Trophoblast cell (in vitro differentiated cells and primary cell): ENCODE measurements around the gene PRR7.

Source experiments
- DNase-seq, 2 donors: peaks; one replicate each; pipeline ENCODE4 v3.0.0-alpha.2; 2016
- H2AFZ ChIP-seq: 2 replicates; pipeline ENCODE4 v1.6.1; 2013; ENCODE audit warnings: low read length, moderate library complexity, mild to moderate bottlenecking; ENCODE audit not compliant: insufficient read depth, poor library complexity
- H2AK5ac ChIP-seq: 2 replicates; pipeline ENCODE4 v1.6.1; 2013; ENCODE audit warnings: mild to moderate bottlenecking, low read length
- H2BK120ac ChIP-seq: 2 replicates; pipeline ENCODE4 v1.6.1; 2013; ENCODE audit warnings: low read length, mild to moderate bottlenecking, moderate library complexity; ENCODE audit not compliant: insufficient read depth, poor library complexity
- H2BK12ac ChIP-seq: 2 replicates; pipeline ENCODE4 v1.6.1; 2013; ENCODE audit warnings: mild to moderate bottlenecking, low read length, moderate library complexity
- H2BK5ac ChIP-seq: 2 replicates; pipeline ENCODE4 v1.6.1; 2013; ENCODE audit warnings: low read length, low read depth, moderate library complexity, mild to moderate bottlenecking; ENCODE audit not compliant: poor library complexity
- H3K14ac ChIP-seq: 2 replicates; pipeline ENCODE4 v1.6.1; 2013; ENCODE audit warnings: mild to moderate bottlenecking, low read length
- H3K18ac ChIP-seq: 2 replicates; pipeline ENCODE4 v1.6.1; 2013; ENCODE audit warnings: mild to moderate bottlenecking, low read length
- H3K23ac ChIP-seq: 2 replicates; pipeline ENCODE4 v1.6.1; 2013; ENCODE audit warnings: low read length
- H3K27ac ChIP-seq: 2 replicates; pipeline ENCODE4 v1.5.1; 2013; ENCODE audit warnings: low read depth, mild to moderate bottlenecking, inconsistent platforms, low read length, moderate library complexity
- H3K27me3 ChIP-seq: 2 replicates; pipeline ENCODE4 v1.6.1; 2013; ENCODE audit warnings: inconsistent platforms, mild to moderate bottlenecking, low read length, moderate library complexity; ENCODE audit not compliant: insufficient read depth
- H3K36me3 ChIP-seq, 2 experiments: 1 replicate in 1 of 2; 2 replicates in 1 of 2; pipeline ENCODE4 v1.6.1; 2013; ENCODE audit warnings: low read length in 2 of 2, mild to moderate bottlenecking in 2 of 2, moderate library complexity in 1 of 2; ENCODE audit not compliant: insufficient read depth in 2 of 2, control insufficient read depth in 1 of 2
- H3K4ac ChIP-seq: 2 replicates; pipeline ENCODE4 v1.6.1; 2013; ENCODE audit warnings: low read depth, mild to moderate bottlenecking, low read length, moderate library complexity
- H3K4me1 ChIP-seq, 2 experiments: 1 replicate in 1 of 2; 2 replicates in 1 of 2; pipeline ENCODE4 v1.6.1; 2013; ENCODE audit warnings: low read length in 2 of 2, mild to moderate bottlenecking in 2 of 2, moderate library complexity in 1 of 2; ENCODE audit not compliant: insufficient read depth in 2 of 2, control insufficient read depth in 1 of 2
- H3K4me2 ChIP-seq: 2 replicates; pipeline ENCODE4 v1.6.1; 2013; ENCODE audit warnings: inconsistent platforms, mild to moderate bottlenecking, low read length, moderate library complexity
- H3K4me3 ChIP-seq: 2 replicates; pipeline ENCODE4 v1.5.1; 2013; ENCODE audit warnings: mild to moderate bottlenecking, low read depth, low read length, inconsistent platforms
- H3K79me1 ChIP-seq: one replicate; pipeline ENCODE4 v1.6.1; 2013; ENCODE audit warnings: low read length
- H3K79me2 ChIP-seq: 2 replicates; pipeline ENCODE4 v1.6.1; 2013; ENCODE audit warnings: low read length, mild to moderate bottlenecking; ENCODE audit not compliant: control insufficient read depth, insufficient read depth, poor library complexity
- H3K9ac ChIP-seq: 2 replicates; pipeline ENCODE4 v1.6.1; 2013; ENCODE audit warnings: mild to moderate bottlenecking, low read length
- H3K9me3 ChIP-seq: 2 replicates; pipeline ENCODE4 v1.6.1; 2013; ENCODE audit warnings: low read depth, mild to moderate bottlenecking, control low read depth, inconsistent platforms, low read length; ENCODE audit not compliant: insufficient read depth
- H4K12ac ChIP-seq: 2 replicates; pipeline ENCODE4 v1.6.1; 2013; ENCODE audit warnings: low read depth, mild to moderate bottlenecking, low read length, moderate library complexity
- H4K8ac ChIP-seq: 2 replicates; pipeline ENCODE4 v1.6.1; 2013; ENCODE audit warnings: low read depth, mild to moderate bottlenecking, low read length, moderate library complexity
- H4K91ac ChIP-seq: one replicate; pipeline ENCODE4 v1.6.1; 2013; ENCODE audit warnings: low read depth, mild to moderate bottlenecking, low read length, moderate library complexity
- WGBS: extraction: QIAGEN DNeasy Blood & Tissue Kit; methylation state at CpG from one replicate; pipeline ENCODE4 v1.1.7; 2013; ENCODE audit warnings: missing lambda C conversion rate; ENCODE audit not compliant: insufficient read length, insufficient coverage; ENCODE audit errors: extremely low coverage; 5-methylcytosine and 5-hydroxymethylcytosine counted together

The PRR7 gene

DNA sequence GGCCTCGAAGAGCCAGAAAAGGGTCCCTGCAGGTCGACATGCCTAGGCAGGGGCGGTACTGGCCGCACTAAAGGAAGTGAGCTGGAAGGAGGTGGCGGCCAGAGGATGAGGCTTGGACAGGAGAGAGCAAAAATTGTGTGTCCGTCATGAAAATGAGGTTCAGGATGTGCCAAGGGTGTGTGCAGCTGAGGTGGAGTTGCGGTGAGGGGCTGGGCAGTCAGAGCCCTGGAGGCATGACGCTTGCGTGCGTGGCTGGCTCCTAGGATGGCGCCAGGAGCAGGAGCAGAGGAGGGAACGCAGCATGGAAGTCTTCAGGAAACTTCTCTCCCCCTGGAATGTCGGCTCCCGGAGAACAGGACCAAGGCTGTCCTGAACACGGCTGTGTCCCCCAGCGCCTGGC lies 56.3 kb downstream of the PRR7 start:
- Histone ChIP-seq H3K9me3 (no peaks in the 10 kb centered on the region), H2BK12ac (no peak overlapping the region), H2AFZ (no peak overlapping the region), H3K27me3 (no peaks in the 10 kb centered on the region), H3K36me3 (peaks cover 11 to 15% of the 10 kb centered on the region in 2 experiments), H3K4me3 (no peak overlapping the region), H2BK120ac (no peak overlapping the region), H3K18ac (no peak overlapping the region), H3K79me2 (peaks cover 4% of the 10 kb centered on the region), H3K27ac (no peak overlapping the region), H3K4me1 (peaks cover 8 to 9% of the 10 kb centered on the region in 2 experiments), H3K23ac (no peak overlapping the region), H4K12ac (no peak overlapping the region), H3K79me1 (peaks cover 4% of the 10 kb centered on the region), H2AK5ac (no peak overlapping the region), H3K4me2 (no peak overlapping the region), H2BK5ac (no peak overlapping the region), H3K14ac (no peak overlapping the region), H3K4ac (no peak overlapping the region), H3K9ac (no peak overlapping the region), H4K8ac (no peak overlapping the region), H4K91ac (no peak overlapping the region)
- WGBS = no CpG with 5 or more reads among the region's 16 CpGs
- DNase-seq = no peak

GRCh38 chr5:177503351-177504085 lies 56.9 kb downstream of the PRR7 start:
- Histone ChIP-seq H4K8ac (no peak overlapping the region), H2BK5ac (no peak overlapping the region), H3K4ac (no peak overlapping the region), H3K18ac (no peak overlapping the region), H4K91ac (no peak overlapping the region), H3K14ac (no peak overlapping the region), H2AK5ac (no peak overlapping the region), H3K79me1 (no peaks in the 10 kb centered on the region), H2BK12ac (no peak overlapping the region), H2AFZ (no peak overlapping the region), H3K4me3 (no peak overlapping the region), H3K36me3 (peaks cover 11 to 17% of the 10 kb centered on the region in 2 experiments), H2BK120ac (no peak overlapping the region), H4K12ac (no peak overlapping the region), H3K4me1 (peaks cover 2% of the 10 kb centered on the region in 2 experiments), H3K79me2 (no peaks in the 10 kb centered on the region), H3K9ac (no peak overlapping the region), H3K4me2 (no peak overlapping the region), H3K27me3 (no peaks in the 10 kb centered on the region), H3K23ac (no peak overlapping the region), H3K27ac (no peak overlapping the region), H3K9me3 (no peaks in the 10 kb centered on the region)
- DNase-seq = no peak
- no CpG with 5 or more reads among the region's 24 CpGs for WGBS

DNA sequence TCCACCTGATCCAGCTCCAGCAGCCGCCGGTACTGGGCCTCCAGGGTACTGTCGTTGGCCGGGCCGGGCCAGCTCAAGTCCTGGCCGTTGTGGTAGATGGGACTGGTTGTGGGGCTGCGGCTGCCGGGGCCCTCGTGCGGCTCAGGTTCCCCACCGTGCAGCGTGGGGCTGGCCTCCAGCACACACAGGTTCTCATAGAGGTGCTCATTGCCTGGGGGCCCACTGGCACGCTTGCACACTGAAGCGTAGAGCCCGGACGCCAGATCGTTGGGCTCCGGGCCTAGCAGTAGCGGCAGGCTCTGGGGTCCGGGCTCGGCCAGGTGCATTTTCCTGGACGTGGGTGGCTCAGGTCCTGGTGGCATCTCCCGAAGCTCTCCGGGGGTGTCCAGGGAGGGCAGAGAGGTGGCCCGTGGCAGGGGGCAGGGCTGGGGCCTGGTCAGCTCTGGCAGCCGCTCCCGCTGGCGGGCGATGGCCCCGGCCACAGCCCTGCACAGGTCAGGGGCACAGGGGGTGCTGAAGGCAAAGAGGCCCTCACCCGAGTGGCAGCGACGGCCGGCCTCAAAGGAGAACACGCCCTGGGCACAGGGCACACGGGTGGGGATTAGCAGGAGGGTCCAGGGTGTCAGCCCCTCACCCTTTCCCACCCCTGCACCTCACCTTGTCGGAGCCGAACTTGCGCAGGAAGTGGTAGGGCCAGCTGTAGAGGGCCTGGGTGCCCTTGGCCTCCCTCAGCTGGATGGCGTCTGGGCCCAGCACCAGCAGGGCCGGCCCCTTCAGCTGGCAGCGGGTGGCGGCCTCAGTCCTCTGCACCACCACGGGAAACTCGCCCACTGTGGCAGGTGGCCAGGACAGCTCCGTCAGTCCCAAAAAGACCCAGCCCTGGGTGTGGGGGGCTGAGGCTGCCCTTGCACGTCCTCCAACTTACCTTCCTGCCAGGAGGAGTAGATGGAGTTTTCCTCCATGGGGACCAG lies 57.8 kb downstream of the PRR7 start:
- H3K27ac ChIP-seq = no peak overlapping the region
- no peaks in the 10 kb centered on the region for H3K79me2 ChIP-seq
- no peak overlapping the region for H4K91ac ChIP-seq
- no peak overlapping the region for H3K23ac ChIP-seq
- H4K8ac ChIP-seq = no peak overlapping the region
- no peak overlapping the region for H3K9ac ChIP-seq
- H2BK12ac ChIP-seq = no peak overlapping the region
- no peaks in the 10 kb centered on the region for H3K9me3 ChIP-seq
- no peak overlapping the region for H3K4me2 ChIP-seq
- H3K4me1 ChIP-seq = no peaks in the 10 kb centered on the region
- no peak for DNase-seq
- no peak overlapping the region for H3K4ac ChIP-seq
- H3K27me3 ChIP-seq = no peaks in the 10 kb centered on the region
- no peak overlapping the region for H2AFZ ChIP-seq
- H3K18ac ChIP-seq = no peak overlapping the region
- no peak overlapping the region for H3K14ac ChIP-seq
- no peak overlapping the region for H2AK5ac ChIP-seq
- WGBS = no CpG with 5 or more reads among the region's 47 CpGs
- H2BK120ac ChIP-seq = no peak overlapping the region
- H4K12ac ChIP-seq = no peak overlapping the region
- H3K36me3 ChIP-seq = peaks cover 11 to 20% of the 10 kb centered on the region in 2 experiments
- no peak overlapping the region for H2BK5ac ChIP-seq
- H3K4me3 ChIP-seq = no peak overlapping the region
- H3K79me1 ChIP-seq = no peaks in the 10 kb centered on the region

DNA sequence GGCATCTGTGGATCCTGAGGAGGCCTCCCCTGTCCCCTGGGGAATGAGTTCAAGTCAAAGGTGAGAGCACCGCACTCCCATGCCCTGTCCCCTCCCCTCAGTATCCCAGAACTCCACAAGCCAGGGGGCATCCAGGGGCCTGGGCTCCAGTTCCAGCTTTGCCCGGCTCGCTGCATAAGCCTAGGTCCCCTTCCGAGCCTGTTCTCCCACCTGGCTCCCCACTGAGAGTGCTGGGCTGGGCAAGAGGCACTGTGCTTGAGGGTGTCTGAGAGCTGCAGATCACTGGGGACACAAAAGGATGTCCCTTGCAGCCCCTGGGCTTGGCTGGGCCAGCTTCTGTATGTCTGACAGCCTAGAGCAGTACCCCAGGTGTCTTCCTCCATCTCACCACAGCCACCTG lies 58.5 kb downstream of the PRR7 start:
- no peaks in the 10 kb centered on the region for H3K4me1 ChIP-seq
- no peaks in the 10 kb centered on the region for H3K79me2 ChIP-seq
- no peak overlapping the region for H2BK5ac ChIP-seq
- no CpG with 5 or more reads among the region's 4 CpGs for WGBS
- H3K4ac ChIP-seq = no peak overlapping the region
- no peak overlapping the region for H3K9ac ChIP-seq
- no peak overlapping the region for H4K8ac ChIP-seq
- H3K18ac ChIP-seq = no peak overlapping the region
- no peak overlapping the region for H3K4me3 ChIP-seq
- H2BK12ac ChIP-seq = no peak overlapping the region
- no peak overlapping the region for H3K4me2 ChIP-seq
- H3K23ac ChIP-seq = no peak overlapping the region
- H4K91ac ChIP-seq = no peak overlapping the region
- H2AFZ ChIP-seq = no peak overlapping the region
- H3K27me3 ChIP-seq = no peaks in the 10 kb centered on the region
- no peak for DNase-seq
- H3K14ac ChIP-seq = no peak overlapping the region
- no peak overlapping the region for H2BK120ac ChIP-seq
- no peaks in the 10 kb centered on the region for H3K9me3 ChIP-seq
- H3K36me3 ChIP-seq = peaks cover 12 to 24% of the 10 kb centered on the region in 2 experiments
- no peak overlapping the region for H4K12ac ChIP-seq
- no peak overlapping the region for H2AK5ac ChIP-seq
- no peak overlapping the region for H3K27ac ChIP-seq
- no peaks in the 10 kb centered on the region for H3K79me1 ChIP-seq
